Panc1 (cell line): ENCODE results near the gene TBXAS1. TPM values are rescaled to one million over a fixed set of nuclear protein-coding genes. Genes with fewer than 3 reads are reported as not detected.
A peak's percentile ranks its signal among the peaks of the same experiment; 100 is the strongest.

Experiments used
- ATAC-seq: fragments of 200-7000 bp; cut with Tn5 transposase; 2 replicates; pipeline ENCODE4 v1.9.1; 2020; ENCODE audit warnings: mild to moderate bottlenecking, moderate library complexity
- BruUV-seq: library from RNA; stranded (reverse); fragments of 400-500 nt; replicated peaks from 2 replicates; lab custom pipeline; 2021; lab: Mats Ljungman, UMichigan
- CTCF ChIA-PET: fragments of 300-600 bp; sonication (Branson Sonifier 250); formaldehyde crosslinking; loops from one replicate; lab custom pipeline; 2022; ENCODE audit warnings: antibody characterized with exemption; lab: Charles Lee
- POLR2A ChIA-PET: fragments of 300-600 bp; sonication (Branson Sonifier 250); formaldehyde crosslinking; loops from one replicate; lab custom pipeline; 2022; ENCODE audit warnings: antibody characterized with exemption; lab: Charles Lee
- DNase-seq: peaks from one replicate; pipeline ENCODE4 v3.0.0-alpha.2; 2010; ENCODE audit warnings: low read depth, low spot score
- H3K27ac ChIP-seq: 2 replicates; pipeline ENCODE4 v1.5.1; 2011; ENCODE audit warnings: mild to moderate bottlenecking, low read length, inconsistent platforms
- H3K27me3 ChIP-seq: fragments of 200-500 bp; sonication (Bioruptor generic); 2 replicates; pipeline ENCODE4 v1.6.0; 2014; ENCODE audit warnings: low read length, inconsistent platforms; ENCODE audit not compliant: control insufficient read depth, insufficient read depth
- H3K36me3 ChIP-seq: fragments of 200-500 bp; sonication (Bioruptor generic); 2 replicates; pipeline ENCODE4 v1.5.1; 2014; ENCODE audit warnings: inconsistent platforms, mild to moderate bottlenecking, low read length, moderate library complexity; ENCODE audit not compliant: control insufficient read depth, insufficient read depth
- H3K4me1 ChIP-seq: 2 replicates; pipeline ENCODE4 v1.5.1; 2011; ENCODE audit warnings: inconsistent platforms, mild to moderate bottlenecking, low read length, moderate library complexity; ENCODE audit not compliant: control insufficient read depth, insufficient read depth
- H3K4me3 ChIP-seq, 2 experiments: 2 replicates each; pipeline ENCODE4 v1.5.1; 2011 to 2012; ENCODE audit warnings: low read depth in 2 of 2, low read length in 2 of 2, mild to moderate bottlenecking in 2 of 2, inconsistent platforms in 1 of 2, moderate library complexity in 1 of 2
- H3K9me3 ChIP-seq: fragments of 200-500 bp; sonication (Bioruptor generic); 2 replicates; pipeline ENCODE4 v1.5.1; 2014; ENCODE audit warnings: low read depth, mild to moderate bottlenecking, inconsistent platforms, low read length, moderate library complexity; ENCODE audit not compliant: control insufficient read depth, insufficient read depth
- POLR2AphosphoS5 ChIP-seq: IDR thresholded peaks from 2 replicates; pipeline ENCODE4 v1.6.1; 2012; ENCODE audit warnings: mild to moderate bottlenecking, low read depth, low read length, moderate library complexity
- SIN3A ChIP-seq: IDR thresholded peaks from 2 replicates; pipeline ENCODE4 v1.6.1; 2012; ENCODE audit warnings: low read depth, mild to moderate bottlenecking, low read length, moderate library complexity, borderline replicate concordance; ENCODE audit not compliant: insufficient read depth
- TCF7L2 ChIP-seq: IDR thresholded peaks from 2 replicates; pipeline ENCODE4 v1.6.1; 2011; ENCODE audit warnings: mild to moderate bottlenecking, low read depth, low read length, inconsistent platforms
- in situ Hi-C: cut with HindIII; loops from 2 replicates; pipeline ENCODE4 v1.10.0; 2016; ENCODE audit warnings: low sequenced_read_pairs, low pct_unique_long_range_greater_than_20kb
- intact Hi-C: fragments of 100-400 bp; cut with micrococcal nuclease; formaldehyde crosslinking; loops from one replicate; pipeline ENCODE4 v1.10.0; 2022; ENCODE audit not compliant: unreplicated experiment
- total RNA-seq: library from RNA; stranded (reverse); gene quantifications from one replicate; pipeline ENCODE4 v1.2.1, GENCODE V29; 2021; ENCODE audit not compliant: unreplicated experiment
- TF ChIP-seq, protein P1 (sequence below): fragments of 450-650 bp; IDR thresholded peaks from 2 replicates; pipeline ENCODE4 v1.5.1; 2017; ENCODE audit warnings: mild to moderate bottlenecking
- TF ChIP-seq, protein P2 (sequence below), 2 experiments: IDR thresholded peaks; 2 replicates each; pipeline ENCODE4 v1.6.1; 2011 to 2012; ENCODE audit warnings: low read depth in 2 of 2, control low read depth in 1 of 2, low read length in 1 of 2, mild to moderate bottlenecking in 1 of 2, moderate library complexity in 1 of 2; ENCODE audit not compliant: insufficient read depth in 1 of 2

TBXAS1 gene
- total RNA-seq, 1 experiment from 2014 or later = 4.4 TPM

DNA sequence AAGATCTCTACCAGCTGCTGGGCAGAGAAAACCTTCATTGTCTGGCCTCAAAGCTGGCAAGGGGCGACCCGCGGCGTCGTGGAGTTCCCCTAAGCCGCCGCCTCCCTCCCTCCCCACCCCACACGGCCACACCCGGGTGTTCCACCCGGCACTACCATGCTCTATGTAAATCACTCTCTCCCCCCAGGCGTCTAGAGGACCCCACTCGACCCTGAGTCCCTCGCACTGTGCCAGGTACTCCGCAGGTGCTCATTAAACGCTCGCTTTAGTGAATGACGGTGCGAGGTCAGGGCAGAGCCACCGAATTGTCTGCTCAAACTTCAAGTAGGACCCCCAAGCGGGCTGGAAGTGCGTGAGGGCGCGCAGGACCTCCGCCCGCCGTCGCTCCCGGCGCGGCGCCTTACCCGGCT is 233.1 kb downstream of the TBXAS1 start:
- Histone ChIP-seq H3K4me3 (peak overlapping the region; percentile 64 to 83), H3K9me3 (peaks cover 13% of the 10 kb centered on the region), H3K27me3 (no peaks in the 10 kb centered on the region), H3K36me3 (no peaks in the 10 kb centered on the region), H3K27ac (peak overlapping the region; percentile 88), H3K4me1 (peaks cover 34% of the 10 kb centered on the region)
- peak; percentile 40 for ATAC-seq
- no peak for DNase-seq
- TF ChIP-seq POLR2AphosphoS5 (no peak), SIN3A (no peak), TCF7L2 (no peak)
- TF ChIP-seq, protein P1, sequence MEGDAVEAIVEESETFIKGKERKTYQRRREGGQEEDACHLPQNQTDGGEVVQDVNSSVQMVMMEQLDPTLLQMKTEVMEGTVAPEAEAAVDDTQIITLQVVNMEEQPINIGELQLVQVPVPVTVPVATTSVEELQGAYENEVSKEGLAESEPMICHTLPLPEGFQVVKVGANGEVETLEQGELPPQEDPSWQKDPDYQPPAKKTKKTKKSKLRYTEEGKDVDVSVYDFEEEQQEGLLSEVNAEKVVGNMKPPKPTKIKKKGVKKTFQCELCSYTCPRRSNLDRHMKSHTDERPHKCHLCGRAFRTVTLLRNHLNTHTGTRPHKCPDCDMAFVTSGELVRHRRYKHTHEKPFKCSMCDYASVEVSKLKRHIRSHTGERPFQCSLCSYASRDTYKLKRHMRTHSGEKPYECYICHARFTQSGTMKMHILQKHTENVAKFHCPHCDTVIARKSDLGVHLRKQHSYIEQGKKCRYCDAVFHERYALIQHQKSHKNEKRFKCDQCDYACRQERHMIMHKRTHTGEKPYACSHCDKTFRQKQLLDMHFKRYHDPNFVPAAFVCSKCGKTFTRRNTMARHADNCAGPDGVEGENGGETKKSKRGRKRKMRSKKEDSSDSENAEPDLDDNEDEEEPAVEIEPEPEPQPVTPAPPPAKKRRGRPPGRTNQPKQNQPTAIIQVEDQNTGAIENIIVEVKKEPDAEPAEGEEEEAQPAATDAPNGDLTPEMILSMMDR = no peak
- TF ChIP-seq, protein P2, sequence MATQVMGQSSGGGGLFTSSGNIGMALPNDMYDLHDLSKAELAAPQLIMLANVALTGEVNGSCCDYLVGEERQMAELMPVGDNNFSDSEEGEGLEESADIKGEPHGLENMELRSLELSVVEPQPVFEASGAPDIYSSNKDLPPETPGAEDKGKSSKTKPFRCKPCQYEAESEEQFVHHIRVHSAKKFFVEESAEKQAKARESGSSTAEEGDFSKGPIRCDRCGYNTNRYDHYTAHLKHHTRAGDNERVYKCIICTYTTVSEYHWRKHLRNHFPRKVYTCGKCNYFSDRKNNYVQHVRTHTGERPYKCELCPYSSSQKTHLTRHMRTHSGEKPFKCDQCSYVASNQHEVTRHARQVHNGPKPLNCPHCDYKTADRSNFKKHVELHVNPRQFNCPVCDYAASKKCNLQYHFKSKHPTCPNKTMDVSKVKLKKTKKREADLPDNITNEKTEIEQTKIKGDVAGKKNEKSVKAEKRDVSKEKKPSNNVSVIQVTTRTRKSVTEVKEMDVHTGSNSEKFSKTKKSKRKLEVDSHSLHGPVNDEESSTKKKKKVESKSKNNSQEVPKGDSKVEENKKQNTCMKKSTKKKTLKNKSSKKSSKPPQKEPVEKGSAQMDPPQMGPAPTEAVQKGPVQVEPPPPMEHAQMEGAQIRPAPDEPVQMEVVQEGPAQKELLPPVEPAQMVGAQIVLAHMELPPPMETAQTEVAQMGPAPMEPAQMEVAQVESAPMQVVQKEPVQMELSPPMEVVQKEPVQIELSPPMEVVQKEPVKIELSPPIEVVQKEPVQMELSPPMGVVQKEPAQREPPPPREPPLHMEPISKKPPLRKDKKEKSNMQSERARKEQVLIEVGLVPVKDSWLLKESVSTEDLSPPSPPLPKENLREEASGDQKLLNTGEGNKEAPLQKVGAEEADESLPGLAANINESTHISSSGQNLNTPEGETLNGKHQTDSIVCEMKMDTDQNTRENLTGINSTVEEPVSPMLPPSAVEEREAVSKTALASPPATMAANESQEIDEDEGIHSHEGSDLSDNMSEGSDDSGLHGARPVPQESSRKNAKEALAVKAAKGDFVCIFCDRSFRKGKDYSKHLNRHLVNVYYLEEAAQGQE (IDR thresholded peaks at IDR 0.05; ENCODE audit: insufficient read depth in 1 of 2, low read depth in 2 of 2, low read length in 1 of 2) = no peak
- no TSS peak for BruUV-seq
- CTCF ChIA-PET = no interaction called here
- POLR2A ChIA-PET = interaction anchor here (0.7 kb wide), 1 partner anchor 22 kb away, joined by 5 read pairs; no protein-coding TSS in a partner anchor
- in situ Hi-C loops (no loop called here), intact Hi-C loops (no loop called here)

DNA sequence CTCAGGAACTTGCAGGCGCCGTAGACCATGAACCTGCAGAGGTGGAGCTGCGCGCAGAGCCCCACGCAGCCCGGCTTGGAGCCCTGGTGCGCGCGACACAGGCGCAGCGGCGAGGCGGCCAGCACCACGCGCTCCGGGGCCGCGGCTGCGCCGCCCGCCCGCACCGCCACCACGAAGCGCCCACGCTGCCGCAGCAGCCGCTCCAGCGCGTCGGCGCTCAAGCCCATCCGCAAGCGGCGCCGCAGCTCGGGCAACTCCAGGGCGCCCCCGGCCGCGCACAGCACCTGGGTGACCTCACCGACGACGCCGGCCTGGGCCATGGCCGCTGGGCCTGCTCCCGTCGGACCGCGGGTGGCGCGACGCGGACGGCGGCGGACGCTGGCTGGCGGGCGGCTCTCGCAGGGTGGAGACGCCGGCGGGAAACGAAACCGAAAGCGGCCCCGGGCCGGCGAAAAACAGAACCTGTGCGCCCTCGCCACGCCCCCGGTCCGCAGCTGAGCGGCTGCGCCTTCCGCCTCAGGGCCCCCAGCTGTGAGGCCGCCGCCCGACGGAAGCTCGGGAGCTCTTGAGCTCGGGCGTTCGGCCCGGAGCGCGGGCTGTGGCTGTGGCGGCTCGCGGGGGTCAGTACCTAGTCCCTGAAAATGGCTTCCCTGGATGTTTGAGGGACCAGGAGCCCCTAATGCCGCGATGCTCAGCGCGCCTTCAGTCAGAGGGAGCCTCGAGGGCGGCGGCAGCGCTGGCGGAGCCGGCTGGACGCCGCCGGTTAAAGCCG is 233.7 kb downstream of the TBXAS1 start, which contains the start of gene PARP12:
TSS of gene PARP12 (minus strand) at position 424 of the 772 bp plus-strand sequence. CDS start at position 320, 104 bp downstream.
- Histone ChIP-seq H3K4me1 (peaks cover 34% of the 10 kb centered on the region), H3K27me3 (no peaks in the 10 kb centered on the region), H3K9me3 (peaks cover 18% of the 10 kb centered on the region), H3K4me3 (peak within 1 kb of the TSS; percentile 64 to 83), H3K36me3 (no peaks in the 10 kb centered on the region), H3K27ac (peak within 1 kb of the TSS; percentile 88)
- ChIA-PET POLR2A (interaction anchor here (0.7 kb wide), 1 partner anchor 21 kb away, joined by 5 read pairs; no protein-coding TSS in a partner anchor), CTCF (no interaction called here)
- ATAC-seq (peak; percentile 90), DNase-seq (peak; percentile 36)
- in situ Hi-C loops (no loop called here), intact Hi-C loops (no loop called here)
- TF ChIP-seq, protein P1 = no peak
- TF ChIP-seq TCF7L2 (peak; percentile 37; the same call in 1 of the 2 replicates), POLR2AphosphoS5 (peak; percentile 70), SIN3A (peak; percentile 84; the same call in 1 of the 2 replicates)
- TF ChIP-seq, protein P2 (IDR thresholded peaks at IDR 0.05; ENCODE audit: insufficient read depth in 1 of 2, low read depth in 2 of 2, low read length in 1 of 2) = 0 out of 4 replicates have a peak, but pooled peaks of 1 of the 2 experiments have one; percentile 7
- BruUV-seq = no TSS peak
